ENCODE results near the gene IMPA2. TPM values are rescaled to one million over a fixed set of nuclear protein-coding genes. Genes with fewer than 3 reads are reported as not detected.

The IMPA2 gene
- total and polyA plus RNA-seq, 10 of the 15 experiments (the other 5 are each of a cell fraction or from before 2014, with no cell fraction given): 0.24 to 21.0 (median 11.4) TPM

DNA sequence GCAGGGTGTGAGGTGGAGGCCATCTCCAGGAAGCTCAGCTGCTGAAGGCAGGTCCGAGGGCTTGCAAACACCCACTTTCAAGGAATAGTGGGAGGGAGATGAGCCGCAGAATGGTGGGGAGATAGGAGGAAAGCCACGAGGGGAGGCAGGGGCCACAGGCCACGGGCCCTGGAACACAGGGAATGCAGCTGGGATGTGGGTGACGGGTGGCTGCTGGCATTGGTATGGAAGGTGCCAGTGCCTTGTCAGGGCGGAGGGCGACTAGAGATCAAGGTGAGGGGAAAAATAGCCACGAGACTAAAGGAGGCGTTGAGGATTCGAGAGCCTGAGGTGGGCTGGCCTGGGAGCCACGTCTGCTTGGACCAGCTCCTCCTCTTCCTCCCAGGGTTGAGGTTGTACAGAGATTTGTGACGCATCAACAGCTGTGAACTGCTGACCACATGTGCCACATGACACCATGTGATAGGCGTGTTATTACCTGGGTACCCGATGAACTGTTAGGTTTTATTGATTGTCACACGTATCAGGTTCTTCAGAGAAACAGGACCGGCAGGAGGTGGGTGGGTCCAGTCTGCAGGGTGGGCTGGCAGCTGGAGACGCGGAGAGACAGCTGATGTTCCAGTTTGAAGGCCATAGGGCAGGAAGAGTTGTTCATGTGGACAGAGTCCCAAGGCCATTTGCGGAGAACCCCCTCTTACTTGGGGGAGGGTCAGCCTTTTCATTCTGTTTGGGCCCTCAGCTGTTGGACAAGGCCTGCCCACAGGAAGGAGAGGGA is 9.9 kb downstream of the IMPA2 start:
- DNase-seq (ENCODE audit: low read depth, low spot score) (no peak), ATAC-seq (no peak), FAIRE-seq (no peak)
- H3K36me3 ChIP-seq (ENCODE audit: control insufficient read depth in 2 of 2, insufficient read depth in 2 of 2, low read length in 1 of 2): no peaks in the 10 kb centered on the region
- no TSS peak for BruUV-seq (replicated peaks)
- SMC1A ChIA-PET (ENCODE audit: uncharacterized antibody, unreplicated experiment): interaction anchor here (0.7 kb wide), 1 partner anchor 46 kb away, joined by 3 read pairs; no protein-coding TSS in a partner anchor
- RAD21 ChIA-PET (ENCODE audit: unreplicated experiment): interaction anchor here (0.8 to 2.6 kb wide), 2 partner anchors 10 to 54 kb away, joined by 3 to 8 read pairs; partner anchors contain the start of gene IMPA2
- no peaks in the 10 kb centered on the region for H3K79me2 ChIP-seq (ENCODE audit: control insufficient read depth, insufficient read depth, low read length)
- in situ Hi-C loops (cut with MboI) (no loop called here), intact Hi-C loops (cut with micrococcal nuclease; ENCODE audit: unreplicated experiment) (no loop called here)
- no peaks in the 10 kb centered on the region for H3K9me3 ChIP-seq (replicated peaks; ENCODE audit: control insufficient read depth, insufficient read depth, low read length)
- WGBS (ENCODE audit: insufficient coverage, insufficient replicate concordance, low lambda C conversion rate, missing lambda C conversion rate): 84% methylated on average over 18 of the region's 19 CpGs
- TF ChIP-seq, protein P1, sequence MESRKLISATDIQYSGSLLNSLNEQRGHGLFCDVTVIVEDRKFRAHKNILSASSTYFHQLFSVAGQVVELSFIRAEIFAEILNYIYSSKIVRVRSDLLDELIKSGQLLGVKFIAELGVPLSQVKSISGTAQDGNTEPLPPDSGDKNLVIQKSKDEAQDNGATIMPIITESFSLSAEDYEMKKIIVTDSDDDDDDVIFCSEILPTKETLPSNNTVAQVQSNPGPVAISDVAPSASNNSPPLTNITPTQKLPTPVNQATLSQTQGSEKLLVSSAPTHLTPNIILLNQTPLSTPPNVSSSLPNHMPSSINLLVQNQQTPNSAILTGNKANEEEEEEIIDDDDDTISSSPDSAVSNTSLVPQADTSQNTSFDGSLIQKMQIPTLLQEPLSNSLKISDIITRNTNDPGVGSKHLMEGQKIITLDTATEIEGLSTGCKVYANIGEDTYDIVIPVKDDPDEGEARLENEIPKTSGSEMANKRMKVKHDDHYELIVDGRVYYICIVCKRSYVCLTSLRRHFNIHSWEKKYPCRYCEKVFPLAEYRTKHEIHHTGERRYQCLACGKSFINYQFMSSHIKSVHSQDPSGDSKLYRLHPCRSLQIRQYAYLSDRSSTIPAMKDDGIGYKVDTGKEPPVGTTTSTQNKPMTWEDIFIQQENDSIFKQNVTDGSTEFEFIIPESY (IDR thresholded peaks at IDR 0.05): no peak
- TF ChIP-seq MYB (IDR thresholded peaks at IDR 0.05; ENCODE audit: borderline replicate concordance, low read depth, low read length): no peak
- TF ChIP-seq CHD1 (IDR thresholded peaks at IDR 0.05; ENCODE audit: low read depth, low read length): no peak
- no peak for TF ChIP-seq CHD2 (IDR thresholded peaks at IDR 0.05; ENCODE audit: borderline replicate concordance, low read depth, low read length)
- TF ChIP-seq SUPT20H (IDR thresholded peaks at IDR 0.05; ENCODE audit: borderline replicate concordance, control insufficient read depth, low read depth, low read length): no peak
- no peak for TF ChIP-seq NR2C2 (IDR thresholded peaks at IDR 0.05; ENCODE audit: borderline replicate concordance, control insufficient read depth, insufficient read length, low read depth)
- TF ChIP-seq, protein P2, sequence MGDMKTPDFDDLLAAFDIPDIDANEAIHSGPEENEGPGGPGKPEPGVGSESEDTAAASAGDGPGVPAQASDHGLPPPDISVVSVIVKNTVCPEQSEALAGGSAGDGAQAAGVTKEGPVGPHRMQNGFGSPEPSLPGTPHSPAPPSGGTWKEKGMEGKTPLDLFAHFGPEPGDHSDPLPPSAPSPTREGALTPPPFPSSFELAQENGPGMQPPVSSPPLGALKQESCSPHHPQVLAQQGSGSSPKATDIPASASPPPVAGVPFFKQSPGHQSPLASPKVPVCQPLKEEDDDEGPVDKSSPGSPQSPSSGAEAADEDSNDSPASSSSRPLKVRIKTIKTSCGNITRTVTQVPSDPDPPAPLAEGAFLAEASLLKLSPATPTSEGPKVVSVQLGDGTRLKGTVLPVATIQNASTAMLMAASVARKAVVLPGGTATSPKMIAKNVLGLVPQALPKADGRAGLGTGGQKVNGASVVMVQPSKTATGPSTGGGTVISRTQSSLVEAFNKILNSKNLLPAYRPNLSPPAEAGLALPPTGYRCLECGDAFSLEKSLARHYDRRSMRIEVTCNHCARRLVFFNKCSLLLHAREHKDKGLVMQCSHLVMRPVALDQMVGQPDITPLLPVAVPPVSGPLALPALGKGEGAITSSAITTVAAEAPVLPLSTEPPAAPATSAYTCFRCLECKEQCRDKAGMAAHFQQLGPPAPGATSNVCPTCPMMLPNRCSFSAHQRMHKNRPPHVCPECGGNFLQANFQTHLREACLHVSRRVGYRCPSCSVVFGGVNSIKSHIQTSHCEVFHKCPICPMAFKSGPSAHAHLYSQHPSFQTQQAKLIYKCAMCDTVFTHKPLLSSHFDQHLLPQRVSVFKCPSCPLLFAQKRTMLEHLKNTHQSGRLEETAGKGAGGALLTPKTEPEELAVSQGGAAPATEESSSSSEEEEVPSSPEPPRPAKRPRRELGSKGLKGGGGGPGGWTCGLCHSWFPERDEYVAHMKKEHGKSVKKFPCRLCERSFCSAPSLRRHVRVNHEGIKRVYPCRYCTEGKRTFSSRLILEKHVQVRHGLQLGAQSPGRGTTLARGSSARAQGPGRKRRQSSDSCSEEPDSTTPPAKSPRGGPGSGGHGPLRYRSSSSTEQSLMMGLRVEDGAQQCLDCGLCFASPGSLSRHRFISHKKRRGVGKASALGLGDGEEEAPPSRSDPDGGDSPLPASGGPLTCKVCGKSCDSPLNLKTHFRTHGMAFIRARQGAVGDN (IDR thresholded peaks at IDR 0.05): no peak
- TF ChIP-seq, protein P3, sequence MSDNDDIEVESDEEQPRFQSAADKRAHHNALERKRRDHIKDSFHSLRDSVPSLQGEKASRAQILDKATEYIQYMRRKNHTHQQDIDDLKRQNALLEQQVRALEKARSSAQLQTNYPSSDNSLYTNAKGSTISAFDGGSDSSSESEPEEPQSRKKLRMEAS (IDR thresholded peaks at IDR 0.05; ENCODE audit: low read depth, low read length): no peak
- TF ChIP-seq EZH2 (IDR thresholded peaks at IDR 0.05; ENCODE audit: borderline replicate concordance, control insufficient read depth, low read depth, low read length): no peak
- TF ChIP-seq ESRRA (IDR thresholded peaks at IDR 0.05; ENCODE audit: low read length): no peak
- no peak for TF ChIP-seq NRF1 (conservative IDR thresholded peaks at IDR 0.05; ENCODE audit: low read depth, low read length)
- TF ChIP-seq SMC3 (IDR thresholded peaks at IDR 0.05; ENCODE audit: borderline replicate concordance, low read length): no peak
- TF ChIP-seq SREBF2 (IDR thresholded peaks at IDR 0.05; ENCODE audit: low read length): no peak
- no peak for TF ChIP-seq RUNX3 (IDR thresholded peaks at IDR 0.05; ENCODE audit: low read length)
- no peak for TF ChIP-seq HDAC2 (IDR thresholded peaks at IDR 0.05)
- TF ChIP-seq CBX3 (IDR thresholded peaks at IDR 0.05; ENCODE audit: borderline replicate concordance, low read depth): no peak
- no peak for TF ChIP-seq MTA3 (IDR thresholded peaks at IDR 0.05; ENCODE audit: borderline replicate concordance, low read length)
- POLR2A ChIA-PET: no interaction called here
- no peak overlapping the region for H3K27ac ChIP-seq (ENCODE audit: control insufficient read depth, insufficient read depth)
- peaks cover 8% of the 10 kb centered on the region for H3K4me1 ChIP-seq (ENCODE audit: control insufficient read depth, insufficient read depth, low read length)
- H2AFZ ChIP-seq (ENCODE audit: control insufficient read depth, low read depth, low read length): no peak overlapping the region
- no peak overlapping the region for H3K9ac ChIP-seq (ENCODE audit: control insufficient read depth, insufficient read depth, low read length)
- no peak overlapping the region for H3K4me2 ChIP-seq (ENCODE audit: control insufficient read depth, insufficient read depth)
- no peaks in the 10 kb centered on the region for H4K20me1 ChIP-seq (ENCODE audit: control insufficient read depth, insufficient read depth)
- no peak overlapping the region for H3K4me3 ChIP-seq
- H3K27me3 ChIP-seq (replicated peaks in 1 of 2; ENCODE audit: control insufficient read depth in 2 of 2, insufficient read depth in 2 of 2, low read length in 1 of 2): no peaks in the 10 kb centered on the region
- CTCF ChIA-PET: interaction anchor here (0.6 to 1.2 kb wide), 2 partner anchors 54 to 586 kb away, joined by 3 read pairs; no protein-coding TSS in a partner anchor

All from GM12878 (cell line).